SK-N-SH (cell line): ENCODE data around the gene KRT85. TPM values are rescaled to one million over a fixed set of nuclear protein-coding genes. Genes with fewer than 3 reads are reported as not detected.

Experiments
- CTCF ChIA-PET: fragments of 300-600, 350-600 bp; formaldehyde crosslinking; extraction: SDS; loops from one replicate; lab custom pipeline; 2021; lab: Yijun Ruan, JAX
- POLR2A ChIA-PET: fragments of 350-600 bp; sonication (Branson Sonifier 250); formaldehyde crosslinking; extraction: SDS; loops from one replicate; lab custom pipeline; 2020; ENCODE audit warnings: antibody characterized with exemption, inconsistent platforms; lab: Yijun Ruan, JAX
- DNase-seq: peaks from one replicate; pipeline ENCODE4 v3.0.0; 2012
- H2AFZ ChIP-seq: fragments of 200-600 bp; sonication (generic); 2 replicates; pipeline ENCODE4 v1.8.1; 2016; ENCODE audit warnings: antibody characterized with exemption, mild to moderate bottlenecking, low read depth
- H3F3A ChIP-seq: fragments of 200-600 bp; sonication (generic); replicated peaks from 2 replicates; pipeline ENCODE3; 2016; ENCODE audit warnings: antibody characterized with exemption, mild to moderate bottlenecking; ENCODE audit not compliant: insufficient read depth
- H3K27ac ChIP-seq, 2 experiments: fragments of 200-500 bp in 1 of 2; fragments of 200-600 bp in 1 of 2; sonication (Bioruptor generic) in 1 of 2; sonication (generic), shearing (Covaris generic) in 1 of 2; 2 replicates each; pipeline versions ENCODE4 v1.5.1 to v1.6.1; 2014 to 2016; ENCODE audit warnings: low read depth in 2 of 2, inconsistent platforms in 1 of 2, low read length in 1 of 2, mild to moderate bottlenecking in 1 of 2, mixed read lengths in 1 of 2
- H3K27me3 ChIP-seq: fragments of 200-600 bp; sonication (generic), shearing (Covaris generic); 2 replicates; pipeline ENCODE4 v1.6.1; 2016; ENCODE audit warnings: mixed run types; ENCODE audit not compliant: insufficient read depth
- H3K36me3 ChIP-seq, 2 experiments: fragments of 200-500 bp in 1 of 2; fragments of 200-600 bp in 1 of 2; sonication (Bioruptor generic) in 1 of 2; sonication (generic) in 1 of 2; replicated peaks in 1 of 2; 2 replicates each; pipeline versions ENCODE3 to v1.5.1; 2014 to 2016; ENCODE audit warnings: low read length in 1 of 2, mild to moderate bottlenecking in 1 of 2; ENCODE audit not compliant: insufficient read depth in 2 of 2, control insufficient read depth in 1 of 2
- H3K4me1 ChIP-seq, 2 experiments: fragments of 200-500 bp in 1 of 2; fragments of 200-600 bp in 1 of 2; sonication (Bioruptor generic) in 1 of 2; sonication (generic), shearing (Covaris generic) in 1 of 2; 2 replicates each; pipeline versions ENCODE4 v1.5.1 to v1.6.1; 2014 to 2016; ENCODE audit warnings: low read depth in 1 of 2, low read length in 1 of 2, mixed run types in 1 of 2; ENCODE audit not compliant: insufficient read depth in 2 of 2, control insufficient read depth in 1 of 2
- H3K4me2 ChIP-seq: fragments of 200-600 bp; sonication (generic), shearing (Covaris generic); 2 replicates; pipeline ENCODE4 v1.6.1; 2017; ENCODE audit warnings: mixed run types
- H3K4me3 ChIP-seq, 2 experiments: fragments of 200-500 bp in 1 of 2; fragments of 200-600 bp in 1 of 2; sonication (Bioruptor generic) in 1 of 2; sonication (generic), shearing (Covaris generic) in 1 of 2; 2 replicates each; pipeline versions ENCODE4 v1.5.1 to v1.8.1; 2014 to 2016; ENCODE audit warnings: low read depth in 2 of 2, inconsistent platforms in 1 of 2, low read length in 1 of 2, mild to moderate bottlenecking in 1 of 2, mixed read lengths in 1 of 2, moderate library complexity in 1 of 2
- H3K79me2 ChIP-seq: fragments of 200-600 bp; sonication (generic); 2 replicates; pipeline ENCODE4 v1.8.1; 2017; ENCODE audit warnings: mild to moderate bottlenecking; ENCODE audit not compliant: insufficient read depth
- H3K9ac ChIP-seq: fragments of 200-600 bp; sonication (generic); 2 replicates; pipeline ENCODE4 v1.6.1; 2017; ENCODE audit warnings: mixed run types
- H3K9me2 ChIP-seq: fragments of 200-600 bp; sonication (generic); 2 replicates; pipeline ENCODE4 v1.6.1; 2017; ENCODE audit warnings: mixed run types
- H3K9me3 ChIP-seq: fragments of 200-600 bp; sonication (generic); 2 replicates; pipeline ENCODE4 v1.6.1; 2017; ENCODE audit warnings: mixed run types, mild to moderate bottlenecking, moderate library complexity
- H4K20me1 ChIP-seq: fragments of 200-600 bp; sonication (generic); 2 replicates; pipeline ENCODE4 v1.6.1; 2017; ENCODE audit warnings: mild to moderate bottlenecking, mixed run types; ENCODE audit not compliant: insufficient read depth
- CHD2 ChIP-seq: fragments of 150-350 bp; IDR thresholded peaks from 2 replicates; pipeline ENCODE4 v1.6.1; 2018; ENCODE audit warnings: low read length; ENCODE audit not compliant: partially characterized antibody
- EZH2phosphoT487 ChIP-seq: fragments of 200-600 bp; sonication (generic); IDR thresholded peaks from 2 replicates; pipeline ENCODE4 v1.6.1; 2017; ENCODE audit warnings: low read depth, mixed run types, mild to moderate bottlenecking, antibody characterized with exemption, moderate library complexity, borderline replicate concordance
- FOSL2 ChIP-seq: IDR thresholded peaks from 2 replicates; pipeline ENCODE4 v1.4.0; 2012; ENCODE audit warnings: low read depth, mild to moderate bottlenecking, moderate library complexity, borderline replicate concordance
- FOXJ3 ChIP-seq: sonication (generic); formaldehyde crosslinking; IDR thresholded peaks from 2 replicates; pipeline ENCODE4 v1.5.1; 2020; ENCODE audit warnings: mild to moderate bottlenecking, missing genetic modification reagents
- FOXM1 ChIP-seq: IDR thresholded peaks from 2 replicates; pipeline ENCODE4 v1.4.0; 2012; ENCODE audit warnings: low read depth, mild to moderate bottlenecking
- JUND ChIP-seq: IDR thresholded peaks from 2 replicates; pipeline ENCODE4 v1.4.0; 2012
- MXI1 ChIP-seq: IDR thresholded peaks from 2 replicates; pipeline ENCODE4 v1.6.1; 2012; ENCODE audit warnings: mild to moderate bottlenecking, low read depth, low read length, improper control_type of control experiment
- NFIC ChIP-seq: IDR thresholded peaks from 2 replicates; pipeline ENCODE4 v1.4.0; 2012; ENCODE audit warnings: borderline replicate concordance
- NRF1 ChIP-seq: IDR thresholded peaks from 2 replicates; pipeline ENCODE4 v1.6.1; 2012; ENCODE audit warnings: low read depth, mild to moderate bottlenecking, low read length
- RAD21 ChIP-seq: IDR thresholded peaks from 2 replicates; pipeline ENCODE4 v1.6.1; 2012; ENCODE audit warnings: mild to moderate bottlenecking, low read length
- RCOR1 ChIP-seq: fragments of 150-350 bp; IDR thresholded peaks from 2 replicates; pipeline ENCODE4 v1.6.1; 2017; ENCODE audit warnings: antibody characterized with exemption, low read length
- SMC3 ChIP-seq: IDR thresholded peaks from 2 replicates; pipeline ENCODE4 v1.6.1; 2012; ENCODE audit warnings: low read depth, low read length, improper control_type of control experiment
- TCF12 ChIP-seq: IDR thresholded peaks from 2 replicates; pipeline ENCODE4 v1.4.0; 2012
- TEAD4 ChIP-seq: IDR thresholded peaks from 2 replicates; pipeline ENCODE4 v1.4.0; 2012; ENCODE audit warnings: mild to moderate bottlenecking, borderline replicate concordance; ENCODE audit not compliant: insufficient read depth
- WGBS: methylation state at CpG from one replicate; pipeline ENCODE4 v1.1.6; 2017; ENCODE audit warnings: low lambda C conversion rate; 5-methylcytosine and 5-hydroxymethylcytosine counted together
- polyA plus RNA-seq, 3 experiments: library from polyadenylated mRNA; depleted of rRNA; stranded (reverse); fragments of >200 nt; gene quantifications; 2 replicates each; pipeline ENCODE4 v1.2.3, GENCODE V29; 2012
- TF ChIP-seq, protein P1 (sequence below): fragments of 150-350 bp; IDR thresholded peaks from 2 replicates; pipeline ENCODE4 v1.6.1; 2017; ENCODE audit warnings: antibody characterized with exemption, low read length, low read depth, borderline replicate concordance
- TF ChIP-seq, protein P2 (sequence below): IDR thresholded peaks from 2 replicates; pipeline ENCODE4; 2012
- TF ChIP-seq, protein P3 (sequence below): IDR thresholded peaks from 2 replicates; pipeline ENCODE4 v1.6.1; 2012; ENCODE audit warnings: mild to moderate bottlenecking, low read depth, low read length, moderate library complexity

KRT85 gene
- polyA plus RNA-seq, 1 of the 3 experiments (the other 2 are of a cell fraction), result not detected

DNA sequence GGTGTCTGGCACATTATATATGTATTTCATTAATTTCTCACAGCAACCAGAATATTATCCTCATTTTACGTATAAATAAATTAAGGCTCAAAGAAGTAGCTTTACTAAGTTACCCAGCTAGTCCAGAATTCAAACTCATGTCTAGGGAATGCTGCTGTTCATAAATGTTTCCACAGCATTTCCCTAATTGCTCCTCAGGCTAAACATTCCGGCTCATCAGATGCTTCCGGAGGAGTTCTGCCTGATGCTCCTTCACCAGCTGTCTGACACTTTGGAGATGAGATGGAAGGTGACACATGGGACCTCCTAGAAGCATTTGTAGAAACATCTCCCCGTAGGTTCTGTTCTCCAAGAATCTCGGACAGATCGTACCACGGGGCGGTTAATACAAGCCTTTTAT lies 12.1 kb downstream of the KRT85 start:
- Histone ChIP-seq H3K9me2 (no peaks in the 10 kb centered on the region), H3K9me3 (no peaks in the 10 kb centered on the region), H4K20me1 (no peaks in the 10 kb centered on the region), H3K79me2 (no peaks in the 10 kb centered on the region), H3K4me1 (no peaks in the 10 kb centered on the region; a peak in 1 of 4 replicates), H2AFZ (no peak overlapping the region), H3K36me3 (no peaks in the 10 kb centered on the region), H3K27ac (no peak overlapping the region), H3K4me3 (no peak overlapping the region), H3K9ac (no peak overlapping the region), H3K27me3 (peaks cover 40% of the 10 kb centered on the region; the same call in 1 of the 2 replicates), H3K4me2 (no peak overlapping the region), H3F3A (no peaks in the 10 kb centered on the region)
- POLR2A ChIA-PET, result no interaction called here
- no peak for TF ChIP-seq TEAD4
- TF ChIP-seq CHD2, result no peak
- TF ChIP-seq RAD21, result no peak
- TF ChIP-seq TCF12, result no peak
- no peak for DNase-seq
- CTCF ChIA-PET, result interaction anchor here (0.9 to 1.1 kb wide), 2 partner anchors 17 to 28 kb away, joined by 3 to 4 read pairs; no protein-coding TSS in a partner anchor
- WGBS, result 68% methylated on average over 8 of the region's 8 CpGs

DNA sequence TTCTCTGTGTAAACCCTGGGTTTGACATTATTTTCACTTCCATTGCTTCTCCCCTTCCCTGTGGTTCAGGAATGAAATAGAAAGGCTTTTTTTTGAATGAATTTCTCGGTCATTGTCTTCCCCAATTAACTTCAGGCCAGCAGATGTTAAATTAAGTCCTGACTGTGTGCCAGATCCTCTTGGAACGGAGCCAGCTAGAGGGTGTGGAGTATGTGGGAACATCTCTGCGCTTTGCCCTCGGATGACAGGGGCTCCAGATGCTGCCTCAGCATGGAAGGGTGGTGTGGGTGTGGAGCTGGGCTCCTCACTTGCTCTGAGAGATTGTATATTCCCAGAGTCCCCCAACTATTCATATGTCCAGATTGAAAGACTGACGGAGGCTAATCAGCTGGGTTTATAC lies 13.1 kb downstream of the KRT85 start:
- Histone ChIP-seq H3K9me2 (no peaks in the 10 kb centered on the region), H3K9ac (no peak overlapping the region), H3K4me2 (no peak overlapping the region), H3K9me3 (no peaks in the 10 kb centered on the region), H3K4me3 (no peak overlapping the region), H3K27me3 (peaks cover 40% of the 10 kb centered on the region; the same call in 1 of the 2 replicates), H2AFZ (no peak overlapping the region), H3K36me3 (no peaks in the 10 kb centered on the region), H3F3A (no peaks in the 10 kb centered on the region), H3K27ac (no peak overlapping the region), H3K4me1 (no peaks in the 10 kb centered on the region; a peak in 1 of 4 replicates), H3K79me2 (no peaks in the 10 kb centered on the region), H4K20me1 (no peaks in the 10 kb centered on the region)
- WGBS, result 14% methylated on average over 5 of the region's 5 CpGs
- DNase-seq, result no peak
- POLR2A ChIA-PET, result no interaction called here
- CTCF ChIA-PET, result no interaction called here
- TF ChIP-seq SMC3 (no peak), NFIC (no peak), MXI1 (no peak), FOXM1 (no peak), NRF1 (no peak), FOXJ3 (no peak), JUND (no peak), TCF12 (no peak), FOSL2 (no peak), EZH2phosphoT487 (no peak), TEAD4 (no peak), RCOR1 (no peak)
- TF ChIP-seq, protein P1, sequence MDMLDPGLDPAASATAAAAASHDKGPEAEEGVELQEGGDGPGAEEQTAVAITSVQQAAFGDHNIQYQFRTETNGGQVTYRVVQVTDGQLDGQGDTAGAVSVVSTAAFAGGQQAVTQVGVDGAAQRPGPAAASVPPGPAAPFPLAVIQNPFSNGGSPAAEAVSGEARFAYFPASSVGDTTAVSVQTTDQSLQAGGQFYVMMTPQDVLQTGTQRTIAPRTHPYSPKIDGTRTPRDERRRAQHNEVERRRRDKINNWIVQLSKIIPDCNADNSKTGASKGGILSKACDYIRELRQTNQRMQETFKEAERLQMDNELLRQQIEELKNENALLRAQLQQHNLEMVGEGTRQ, result no peak
- TF ChIP-seq, protein P2, sequence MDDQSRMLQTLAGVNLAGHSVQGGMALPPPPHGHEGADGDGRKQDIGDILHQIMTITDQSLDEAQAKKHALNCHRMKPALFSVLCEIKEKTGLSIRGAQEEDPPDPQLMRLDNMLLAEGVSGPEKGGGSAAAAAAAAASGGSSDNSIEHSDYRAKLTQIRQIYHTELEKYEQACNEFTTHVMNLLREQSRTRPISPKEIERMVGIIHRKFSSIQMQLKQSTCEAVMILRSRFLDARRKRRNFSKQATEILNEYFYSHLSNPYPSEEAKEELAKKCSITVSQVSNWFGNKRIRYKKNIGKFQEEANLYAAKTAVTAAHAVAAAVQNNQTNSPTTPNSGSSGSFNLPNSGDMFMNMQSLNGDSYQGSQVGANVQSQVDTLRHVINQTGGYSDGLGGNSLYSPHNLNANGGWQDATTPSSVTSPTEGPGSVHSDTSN, result no peak
- TF ChIP-seq, protein P3, sequence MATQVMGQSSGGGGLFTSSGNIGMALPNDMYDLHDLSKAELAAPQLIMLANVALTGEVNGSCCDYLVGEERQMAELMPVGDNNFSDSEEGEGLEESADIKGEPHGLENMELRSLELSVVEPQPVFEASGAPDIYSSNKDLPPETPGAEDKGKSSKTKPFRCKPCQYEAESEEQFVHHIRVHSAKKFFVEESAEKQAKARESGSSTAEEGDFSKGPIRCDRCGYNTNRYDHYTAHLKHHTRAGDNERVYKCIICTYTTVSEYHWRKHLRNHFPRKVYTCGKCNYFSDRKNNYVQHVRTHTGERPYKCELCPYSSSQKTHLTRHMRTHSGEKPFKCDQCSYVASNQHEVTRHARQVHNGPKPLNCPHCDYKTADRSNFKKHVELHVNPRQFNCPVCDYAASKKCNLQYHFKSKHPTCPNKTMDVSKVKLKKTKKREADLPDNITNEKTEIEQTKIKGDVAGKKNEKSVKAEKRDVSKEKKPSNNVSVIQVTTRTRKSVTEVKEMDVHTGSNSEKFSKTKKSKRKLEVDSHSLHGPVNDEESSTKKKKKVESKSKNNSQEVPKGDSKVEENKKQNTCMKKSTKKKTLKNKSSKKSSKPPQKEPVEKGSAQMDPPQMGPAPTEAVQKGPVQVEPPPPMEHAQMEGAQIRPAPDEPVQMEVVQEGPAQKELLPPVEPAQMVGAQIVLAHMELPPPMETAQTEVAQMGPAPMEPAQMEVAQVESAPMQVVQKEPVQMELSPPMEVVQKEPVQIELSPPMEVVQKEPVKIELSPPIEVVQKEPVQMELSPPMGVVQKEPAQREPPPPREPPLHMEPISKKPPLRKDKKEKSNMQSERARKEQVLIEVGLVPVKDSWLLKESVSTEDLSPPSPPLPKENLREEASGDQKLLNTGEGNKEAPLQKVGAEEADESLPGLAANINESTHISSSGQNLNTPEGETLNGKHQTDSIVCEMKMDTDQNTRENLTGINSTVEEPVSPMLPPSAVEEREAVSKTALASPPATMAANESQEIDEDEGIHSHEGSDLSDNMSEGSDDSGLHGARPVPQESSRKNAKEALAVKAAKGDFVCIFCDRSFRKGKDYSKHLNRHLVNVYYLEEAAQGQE, result no peak
